ENCODE data around the gene ETFA. TPM values are rescaled to one million over a fixed set of nuclear protein-coding genes. Genes with fewer than 3 reads are reported as not detected.

The ETFA gene
- total RNA-seq, 1 experiment from 2014 or later, result 84.4 TPM

- Mint-ChIP-seq H3K36me3 (no peaks in the 10 kb centered on the region), H3K4me3 (no peak overlapping the region), H3K27me3 (ENCODE audit: low read depth) (no peaks in the 10 kb centered on the region), H3K9me3 (no peaks in the 10 kb centered on the region), H3K27ac (no peak overlapping the region), H3K4me1 (no peaks in the 10 kb centered on the region)
- ChIA-PET POLR2A (no interaction called here), CTCF (interaction anchor here (0.6 kb wide), 1 partner anchor 563 kb away, joined by 5 read pairs; no protein-coding TSS in a partner anchor)
- TF ChIP-seq ZSCAN18 (CRISPR knock-in tag; IDR thresholded peaks at IDR 0.05) (no peak), MYBL2 (CRISPR knock-in tag; IDR thresholded peaks at IDR 0.05) (no peak), USF1 (CRISPR knock-in tag; IDR thresholded peaks at IDR 0.05) (no peak), FOXK1 (CRISPR knock-in tag; IDR thresholded peaks at IDR 0.05) (no peak), FOXP4 (CRISPR knock-in tag; IDR thresholded peaks at IDR 0.05) (no peak), GTF2I (CRISPR knock-in tag; conservative IDR thresholded peaks at IDR 0.05) (no peak), ZBTB21 (CRISPR knock-in tag; IDR thresholded peaks at IDR 0.05; ENCODE audit: borderline replicate concordance) (no peak), IRF2 (CRISPR knock-in tag; IDR thresholded peaks at IDR 0.05; ENCODE audit: borderline replicate concordance, low read depth) (no peak)
- TF ChIP-seq, protein P1, sequence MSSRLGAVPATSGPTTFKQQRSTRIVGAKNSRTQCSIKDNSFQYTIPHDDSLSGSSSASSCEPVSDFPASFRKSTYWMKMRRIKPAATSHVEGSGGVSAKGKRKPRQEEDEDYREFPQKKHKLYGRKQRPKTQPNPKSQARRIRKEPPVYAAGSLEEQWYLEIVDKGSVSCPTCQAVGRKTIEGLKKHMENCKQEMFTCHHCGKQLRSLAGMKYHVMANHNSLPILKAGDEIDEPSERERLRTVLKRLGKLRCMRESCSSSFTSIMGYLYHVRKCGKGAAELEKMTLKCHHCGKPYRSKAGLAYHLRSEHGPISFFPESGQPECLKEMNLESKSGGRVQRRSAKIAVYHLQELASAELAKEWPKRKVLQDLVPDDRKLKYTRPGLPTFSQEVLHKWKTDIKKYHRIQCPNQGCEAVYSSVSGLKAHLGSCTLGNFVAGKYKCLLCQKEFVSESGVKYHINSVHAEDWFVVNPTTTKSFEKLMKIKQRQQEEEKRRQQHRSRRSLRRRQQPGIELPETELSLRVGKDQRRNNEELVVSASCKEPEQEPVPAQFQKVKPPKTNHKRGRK (CRISPR knock-in tag; IDR thresholded peaks at IDR 0.05; ENCODE audit: borderline replicate concordance), result no peak
- ATAC-seq (no peak), DNase-seq (ENCODE audit: low spot score) (no peak)
These were observed 47.2 kb upstream of the ETFA start for GRCh38 chr15:76358453-76358852.

DNA sequence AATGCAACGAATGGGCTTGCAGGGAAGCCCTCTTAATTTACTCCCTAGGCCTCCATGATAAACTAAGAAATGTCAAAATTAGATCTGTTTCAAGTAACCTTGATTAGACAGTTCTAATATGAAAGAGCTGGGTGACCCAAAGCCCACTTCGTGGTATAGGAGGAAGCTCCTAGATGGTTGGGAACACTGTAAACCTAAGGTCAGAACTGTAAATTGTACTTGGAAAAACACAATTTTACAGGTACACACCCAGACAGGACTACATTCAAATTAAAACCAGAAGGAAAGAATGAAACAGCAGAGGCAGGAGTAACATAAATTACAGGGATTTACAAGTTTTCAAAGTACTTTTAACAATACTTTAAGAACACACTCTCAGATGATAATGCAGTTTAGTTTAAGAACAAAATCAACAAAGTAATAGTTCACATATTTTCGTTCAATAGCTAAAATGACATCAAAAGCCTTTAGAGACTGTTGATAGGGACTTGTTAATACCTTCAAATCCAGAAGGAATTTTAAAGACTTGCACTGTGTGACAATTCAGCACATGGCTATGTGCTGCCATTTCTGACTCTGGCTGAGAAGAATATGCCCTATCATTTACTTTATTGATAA lies 43.7 kb upstream of the ETFA start:
- peaks cover 15% of the 10 kb centered on the region for H3K27me3 Mint-ChIP-seq (ENCODE audit: low read depth)
- no peak overlapping the region for H3K4me3 Mint-ChIP-seq
- TF ChIP-seq, protein P2, sequence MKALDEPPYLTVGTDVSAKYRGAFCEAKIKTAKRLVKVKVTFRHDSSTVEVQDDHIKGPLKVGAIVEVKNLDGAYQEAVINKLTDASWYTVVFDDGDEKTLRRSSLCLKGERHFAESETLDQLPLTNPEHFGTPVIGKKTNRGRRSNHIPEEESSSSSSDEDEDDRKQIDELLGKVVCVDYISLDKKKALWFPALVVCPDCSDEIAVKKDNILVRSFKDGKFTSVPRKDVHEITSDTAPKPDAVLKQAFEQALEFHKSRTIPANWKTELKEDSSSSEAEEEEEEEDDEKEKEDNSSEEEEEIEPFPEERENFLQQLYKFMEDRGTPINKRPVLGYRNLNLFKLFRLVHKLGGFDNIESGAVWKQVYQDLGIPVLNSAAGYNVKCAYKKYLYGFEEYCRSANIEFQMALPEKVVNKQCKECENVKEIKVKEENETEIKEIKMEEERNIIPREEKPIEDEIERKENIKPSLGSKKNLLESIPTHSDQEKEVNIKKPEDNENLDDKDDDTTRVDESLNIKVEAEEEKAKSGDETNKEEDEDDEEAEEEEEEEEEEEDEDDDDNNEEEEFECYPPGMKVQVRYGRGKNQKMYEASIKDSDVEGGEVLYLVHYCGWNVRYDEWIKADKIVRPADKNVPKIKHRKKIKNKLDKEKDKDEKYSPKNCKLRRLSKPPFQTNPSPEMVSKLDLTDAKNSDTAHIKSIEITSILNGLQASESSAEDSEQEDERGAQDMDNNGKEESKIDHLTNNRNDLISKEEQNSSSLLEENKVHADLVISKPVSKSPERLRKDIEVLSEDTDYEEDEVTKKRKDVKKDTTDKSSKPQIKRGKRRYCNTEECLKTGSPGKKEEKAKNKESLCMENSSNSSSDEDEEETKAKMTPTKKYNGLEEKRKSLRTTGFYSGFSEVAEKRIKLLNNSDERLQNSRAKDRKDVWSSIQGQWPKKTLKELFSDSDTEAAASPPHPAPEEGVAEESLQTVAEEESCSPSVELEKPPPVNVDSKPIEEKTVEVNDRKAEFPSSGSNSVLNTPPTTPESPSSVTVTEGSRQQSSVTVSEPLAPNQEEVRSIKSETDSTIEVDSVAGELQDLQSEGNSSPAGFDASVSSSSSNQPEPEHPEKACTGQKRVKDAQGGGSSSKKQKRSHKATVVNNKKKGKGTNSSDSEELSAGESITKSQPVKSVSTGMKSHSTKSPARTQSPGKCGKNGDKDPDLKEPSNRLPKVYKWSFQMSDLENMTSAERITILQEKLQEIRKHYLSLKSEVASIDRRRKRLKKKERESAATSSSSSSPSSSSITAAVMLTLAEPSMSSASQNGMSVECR (CRISPR knock-in tag; IDR thresholded peaks at IDR 0.05; ENCODE audit: borderline replicate concordance), result no peak
- no peak for TF ChIP-seq JUN (CRISPR knock-in tag; IDR thresholded peaks at IDR 0.05)
- TF ChIP-seq, protein P3, sequence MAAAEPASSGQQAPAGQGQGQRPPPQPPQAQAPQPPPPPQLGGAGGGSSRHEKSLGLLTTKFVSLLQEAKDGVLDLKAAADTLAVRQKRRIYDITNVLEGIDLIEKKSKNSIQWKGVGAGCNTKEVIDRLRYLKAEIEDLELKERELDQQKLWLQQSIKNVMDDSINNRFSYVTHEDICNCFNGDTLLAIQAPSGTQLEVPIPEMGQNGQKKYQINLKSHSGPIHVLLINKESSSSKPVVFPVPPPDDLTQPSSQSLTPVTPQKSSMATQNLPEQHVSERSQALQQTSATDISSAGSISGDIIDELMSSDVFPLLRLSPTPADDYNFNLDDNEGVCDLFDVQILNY (CRISPR knock-in tag; IDR thresholded peaks at IDR 0.05), result no peak
- TF ChIP-seq, protein P4, sequence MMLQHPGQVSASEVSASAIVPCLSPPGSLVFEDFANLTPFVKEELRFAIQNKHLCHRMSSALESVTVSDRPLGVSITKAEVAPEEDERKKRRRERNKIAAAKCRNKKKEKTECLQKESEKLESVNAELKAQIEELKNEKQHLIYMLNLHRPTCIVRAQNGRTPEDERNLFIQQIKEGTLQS (CRISPR knock-in tag; conservative IDR thresholded peaks at IDR 0.05), result no peak
- no peak for TF ChIP-seq ZBTB21 (CRISPR knock-in tag; IDR thresholded peaks at IDR 0.05; ENCODE audit: borderline replicate concordance)
- TF ChIP-seq NFATC4 (CRISPR knock-in tag; IDR thresholded peaks at IDR 0.05), result no peak
- no peak for TF ChIP-seq NR2C2 (CRISPR knock-in tag; IDR thresholded peaks at IDR 0.05)
- ChIA-PET CTCF (interaction anchor here (1.5 kb wide), 1 partner anchor 21 kb away, joined by 3 read pairs; no protein-coding TSS in a partner anchor), POLR2A (no interaction called here)
- H3K36me3 Mint-ChIP-seq, result no peaks in the 10 kb centered on the region
- no peak for DNase-seq (ENCODE audit: low spot score)
- no peaks in the 10 kb centered on the region for H3K4me1 Mint-ChIP-seq
- H3K9me3 Mint-ChIP-seq, result no peaks in the 10 kb centered on the region
- no peak for ATAC-seq
- no peak overlapping the region for H3K27ac Mint-ChIP-seq
